Measurements from ENCODE around the gene ADAMTSL3. TPM values are rescaled to one million over a fixed set of nuclear protein-coding genes. Genes with fewer than 3 reads are reported as not detected.

The ADAMTSL3 gene
- polyA plus RNA-seq, 1 of the 3 experiments (the other 2 are of a cell fraction) = 0.02 TPM

DNA sequence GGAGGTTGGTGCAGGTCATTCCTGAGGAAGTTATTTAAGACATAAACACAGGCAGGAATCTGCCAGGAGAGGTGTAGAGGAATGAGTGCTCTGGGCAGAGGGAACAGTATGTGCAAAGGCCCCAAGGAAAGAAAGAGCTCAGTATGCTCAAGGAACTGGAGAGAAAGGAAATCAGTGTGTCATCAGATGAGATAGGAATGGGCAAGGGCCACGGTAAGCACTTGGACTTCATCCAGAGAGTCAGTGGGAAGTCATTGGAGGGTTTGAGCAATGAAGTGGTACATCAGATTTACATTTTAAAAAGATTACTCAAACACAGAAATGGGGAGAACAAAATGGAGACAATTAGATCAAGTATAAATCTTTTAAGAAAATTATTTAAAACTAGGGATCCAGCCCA lies 272.2 kb downstream of the ADAMTSL3 start:
- no peak overlapping the region for H3K4me2 ChIP-seq
- no peaks in the 10 kb centered on the region for H3K36me3 ChIP-seq (replicated peaks in 1 of 2; ENCODE audit: control insufficient read depth in 1 of 2, insufficient read depth in 2 of 2, low read length in 1 of 2)
- CTCF ChIA-PET = no interaction called here
- no peak overlapping the region for H3K27ac ChIP-seq (ENCODE audit: low read depth in 2 of 2, low read length in 1 of 2)
- DNase-seq = no peak
- no peak overlapping the region for H3K9ac ChIP-seq
- H3K79me2 ChIP-seq (ENCODE audit: insufficient read depth) = no peaks in the 10 kb centered on the region
- no peak for TF ChIP-seq GABPA (IDR thresholded peaks at IDR 0.05; ENCODE audit: low read depth)
- no peak for TF ChIP-seq PBX3 (IDR thresholded peaks at IDR 0.05)
- no peak for TF ChIP-seq REST (IDR thresholded peaks at IDR 0.05; ENCODE audit: low read depth, low read length)
- no peak for TF ChIP-seq TCF12 (IDR thresholded peaks at IDR 0.05)
- TF ChIP-seq USF1 (IDR thresholded peaks at IDR 0.05; ENCODE audit: borderline replicate concordance, low read depth) = no peak
- TF ChIP-seq RXRA (IDR thresholded peaks at IDR 0.05; ENCODE audit: borderline replicate concordance, low read depth) = no peak
- TF ChIP-seq, protein P1, sequence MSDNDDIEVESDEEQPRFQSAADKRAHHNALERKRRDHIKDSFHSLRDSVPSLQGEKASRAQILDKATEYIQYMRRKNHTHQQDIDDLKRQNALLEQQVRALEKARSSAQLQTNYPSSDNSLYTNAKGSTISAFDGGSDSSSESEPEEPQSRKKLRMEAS (IDR thresholded peaks at IDR 0.05; ENCODE audit: low read depth) = no peak
- no peak for TF ChIP-seq YY1 (IDR thresholded peaks at IDR 0.05; ENCODE audit: low read depth)
- no peak for TF ChIP-seq RFX5 (IDR thresholded peaks at IDR 0.05; ENCODE audit: low read length)
- no peaks in the 10 kb centered on the region for H4K20me1 ChIP-seq (ENCODE audit: insufficient read depth)
- H3K4me3 ChIP-seq (ENCODE audit: low read depth in 2 of 2, low read length in 1 of 2) = no peak overlapping the region
- H3K9me3 ChIP-seq = no peaks in the 10 kb centered on the region
- H3K27me3 ChIP-seq (ENCODE audit: insufficient read depth) = no peaks in the 10 kb centered on the region
- WGBS (ENCODE audit: low lambda C conversion rate) = 0% methylated on average over 1 of the region's 1 CpG
- H2AFZ ChIP-seq (ENCODE audit: low read depth) = no peak overlapping the region
- no peaks in the 10 kb centered on the region for H3K4me1 ChIP-seq (ENCODE audit: control insufficient read depth in 1 of 2, insufficient read depth in 2 of 2, low read depth in 1 of 2, low read length in 1 of 2)
- POLR2A ChIA-PET = no interaction called here
- H3K9me2 ChIP-seq = no peaks in the 10 kb centered on the region
- H3F3A ChIP-seq (replicated peaks; ENCODE audit: insufficient read depth) = no peaks in the 10 kb centered on the region

DNA sequence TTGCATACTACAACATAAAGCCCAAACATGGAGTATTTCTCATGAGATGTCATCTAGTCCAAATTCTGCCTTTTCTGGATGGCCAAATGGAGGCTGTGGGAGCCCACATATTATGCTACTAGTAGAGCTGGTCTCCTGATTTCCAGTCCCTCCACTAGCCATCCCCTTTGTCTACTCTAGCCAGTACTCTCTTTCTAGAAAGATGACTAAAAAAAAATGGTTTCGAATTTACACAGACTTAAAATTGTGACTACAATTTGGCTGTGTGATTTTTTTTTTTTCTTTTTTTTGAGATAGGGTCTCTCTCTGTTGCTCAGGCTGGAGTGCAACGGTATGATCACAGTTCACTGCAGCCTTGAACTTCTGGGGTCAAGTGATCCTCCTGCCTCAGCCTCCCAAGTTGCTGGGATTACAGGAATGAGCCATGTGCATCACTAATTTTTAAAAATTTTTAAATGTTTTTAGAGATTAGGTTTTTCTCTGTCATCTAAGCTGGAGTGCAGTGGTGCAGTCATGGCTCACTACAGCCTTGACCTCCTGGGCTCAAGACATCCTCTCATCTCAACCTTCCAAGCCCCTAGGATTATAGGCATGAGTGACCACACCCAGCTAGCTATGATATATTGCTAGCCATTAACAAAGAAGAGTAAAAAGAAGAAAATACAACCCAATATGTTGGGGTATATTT lies 273.9 kb downstream of the ADAMTSL3 start:
- Histone ChIP-seq H3K9me3 (no peaks in the 10 kb centered on the region), H3K9ac (no peak overlapping the region), H3K27me3 (ENCODE audit: insufficient read depth) (no peaks in the 10 kb centered on the region), H4K20me1 (ENCODE audit: insufficient read depth) (no peaks in the 10 kb centered on the region), H3F3A (replicated peaks; ENCODE audit: insufficient read depth) (no peaks in the 10 kb centered on the region), H2AFZ (ENCODE audit: low read depth) (no peak overlapping the region), H3K4me2 (no peak overlapping the region), H3K27ac (ENCODE audit: low read depth in 2 of 2, low read length in 1 of 2) (no peak overlapping the region), H3K36me3 (replicated peaks in 1 of 2; ENCODE audit: control insufficient read depth in 1 of 2, insufficient read depth in 2 of 2, low read length in 1 of 2) (no peaks in the 10 kb centered on the region), H3K4me3 (ENCODE audit: low read depth in 2 of 2, low read length in 1 of 2) (no peak overlapping the region), H3K9me2 (no peaks in the 10 kb centered on the region), H3K79me2 (ENCODE audit: insufficient read depth) (no peaks in the 10 kb centered on the region), H3K4me1 (ENCODE audit: control insufficient read depth in 1 of 2, insufficient read depth in 2 of 2, low read depth in 1 of 2, low read length in 1 of 2) (no peaks in the 10 kb centered on the region)
- DNase-seq = no peak
- POLR2A ChIA-PET = no interaction called here
- 5% methylated on average over 2 of the region's 2 CpGs for WGBS (ENCODE audit: low lambda C conversion rate)
- CTCF ChIA-PET = no interaction called here
- TF ChIP-seq FOXM1 (IDR thresholded peaks at IDR 0.05; ENCODE audit: low read depth) = no peak
- TF ChIP-seq ELF1 (IDR thresholded peaks at IDR 0.05) = no peak
- no peak for TF ChIP-seq JUND (IDR thresholded peaks at IDR 0.05)
- TF ChIP-seq YY1 (IDR thresholded peaks at IDR 0.05; ENCODE audit: low read depth) = no peak
- TF ChIP-seq FOXJ3 (CRISPR knock-in tag; IDR thresholded peaks at IDR 0.05) = no peak
- no peak for TF ChIP-seq CHD2 (IDR thresholded peaks at IDR 0.05; ENCODE audit: low read length, partially characterized antibody)
- TF ChIP-seq RAD21 (IDR thresholded peaks at IDR 0.05; ENCODE audit: low read length) = no peak
- no peak for TF ChIP-seq EP300 (IDR thresholded peaks at IDR 0.05; ENCODE audit: borderline replicate concordance in 1 of 2, low read depth in 1 of 2, low read length in 1 of 2)
- no peak for TF ChIP-seq TAF1 (IDR thresholded peaks at IDR 0.05; ENCODE audit: borderline replicate concordance, low read depth, low read length)
- TF ChIP-seq POLR2AphosphoS5 (IDR thresholded peaks at IDR 0.05; ENCODE audit: low read depth, low read length) = no peak
- TF ChIP-seq EZH2phosphoT487 (IDR thresholded peaks at IDR 0.05; ENCODE audit: borderline replicate concordance, low read depth) = no peak
- TF ChIP-seq, protein P1 (IDR thresholded peaks at IDR 0.05; ENCODE audit: low read depth) = no peak
- TF ChIP-seq GABPA (IDR thresholded peaks at IDR 0.05; ENCODE audit: low read depth) = no peak
- TF ChIP-seq MXI1 (IDR thresholded peaks at IDR 0.05; ENCODE audit: low read depth, low read length) = no peak
- no peak for TF ChIP-seq SIN3A (IDR thresholded peaks at IDR 0.05; ENCODE audit: borderline replicate concordance, low read depth, low read length)
- TF ChIP-seq PBX3 (IDR thresholded peaks at IDR 0.05) = no peak
- TF ChIP-seq NFIC (IDR thresholded peaks at IDR 0.05; ENCODE audit: borderline replicate concordance) = no peak

All from SK-N-SH (cell line).